Activated CD4-positive, alpha-beta T cell treated with anti-CD3 and anti-CD28 coated beads, Interleukin-2, Interleukin-6, amounts not matched to agents 100 ng/mL and 50 ng/mL, durations not matched to agents 16 hours and 8 hours (primary cell): Measurements from ENCODE around the gene CLC.
A peak's percentile ranks its signal among the peaks of the same experiment; 100 is the strongest.
"Not testable (repeated sequence)": the region's sequence is repeated elsewhere in the genome, so short reads cannot be mapped to it uniquely, and the experiment has no call there.

Experiments used
- DNase-seq: peaks from one replicate; pipeline ENCODE4 v3.0.0-alpha.2; 2020

CLC gene

DNA sequence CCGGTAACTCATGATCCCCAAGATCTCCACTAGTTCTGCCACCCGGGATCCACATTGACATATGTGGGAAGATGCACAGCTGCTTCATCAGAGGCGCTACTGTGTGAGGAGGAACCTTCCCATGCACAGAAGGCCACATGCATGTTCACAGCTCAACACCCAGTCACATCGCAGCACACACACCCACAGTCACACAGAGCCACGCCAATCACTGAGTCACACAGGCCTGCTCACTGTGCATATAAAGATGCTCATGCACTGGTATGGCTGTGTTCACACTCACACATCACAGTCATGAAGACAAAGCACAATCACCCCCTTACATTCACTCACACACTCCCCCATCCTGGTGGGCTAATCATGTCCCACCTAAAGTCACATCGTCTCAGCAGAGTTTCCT lies 9.8 kb downstream of the CLC start:
- DNase-seq = no peak

DNA sequence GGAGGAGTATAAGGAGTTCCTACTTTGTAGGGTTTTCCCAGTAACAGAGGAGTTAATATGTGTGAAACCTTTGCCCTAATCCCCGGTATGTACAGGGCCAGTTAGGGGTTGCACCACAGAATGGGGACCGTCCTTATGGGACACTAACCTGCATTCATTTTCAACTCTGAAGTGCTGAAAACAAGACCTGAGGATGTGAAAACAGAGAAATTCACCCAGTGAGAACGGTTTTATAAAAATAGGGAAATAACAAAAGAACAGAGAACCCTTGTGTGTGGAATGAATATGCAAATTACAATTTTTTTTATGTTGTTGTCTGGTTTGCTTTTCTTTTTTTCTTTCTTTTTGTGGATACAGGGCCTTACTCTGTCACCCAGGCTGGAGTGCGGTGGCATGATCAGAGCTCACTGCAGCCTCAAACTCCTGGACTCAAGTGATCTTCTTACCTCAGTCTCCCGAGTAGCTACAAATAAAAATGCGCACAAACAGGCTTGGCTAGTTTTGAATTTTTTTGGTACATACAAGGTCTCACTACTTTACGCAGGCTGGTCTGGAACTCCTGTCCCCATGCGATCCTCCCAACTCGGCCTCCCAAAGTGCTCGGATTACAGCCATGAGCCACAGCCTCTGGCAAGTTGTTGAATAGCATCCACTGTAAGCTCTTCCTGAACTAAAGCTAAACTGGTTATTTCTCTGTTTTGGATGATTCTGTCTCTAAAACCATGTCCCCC lies 10.6 kb downstream of the CLC start:
- DNase-seq = no peak

DNA sequence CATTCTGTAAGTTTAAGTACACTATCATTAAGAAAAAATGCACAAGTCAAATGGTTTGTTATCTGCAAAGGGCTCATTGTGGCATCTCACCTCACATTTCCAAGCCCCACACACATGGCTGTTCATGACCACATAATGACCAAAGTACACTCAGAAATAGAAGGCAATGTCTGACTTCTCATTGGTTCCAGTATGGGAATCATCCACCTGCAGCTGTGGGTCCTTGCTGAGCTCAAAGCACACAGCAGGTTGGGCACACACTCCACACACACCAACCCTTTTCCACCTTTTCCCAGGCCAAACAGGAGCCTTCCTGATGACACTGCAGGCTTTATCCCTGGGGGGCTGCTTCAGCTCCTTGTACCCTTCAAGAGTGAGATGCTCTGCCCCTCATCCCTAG lies 11.8 kb downstream of the CLC start:
- no peak for DNase-seq

GRCh38 chr19:39720144-39720543 lies 17.7 kb downstream of the CLC start:
- not testable (repeated sequence) for DNase-seq

GRCh38 chr19:39710333-39710890 lies 27.4 kb downstream of the CLC start:
- DNase-seq = no peak

DNA sequence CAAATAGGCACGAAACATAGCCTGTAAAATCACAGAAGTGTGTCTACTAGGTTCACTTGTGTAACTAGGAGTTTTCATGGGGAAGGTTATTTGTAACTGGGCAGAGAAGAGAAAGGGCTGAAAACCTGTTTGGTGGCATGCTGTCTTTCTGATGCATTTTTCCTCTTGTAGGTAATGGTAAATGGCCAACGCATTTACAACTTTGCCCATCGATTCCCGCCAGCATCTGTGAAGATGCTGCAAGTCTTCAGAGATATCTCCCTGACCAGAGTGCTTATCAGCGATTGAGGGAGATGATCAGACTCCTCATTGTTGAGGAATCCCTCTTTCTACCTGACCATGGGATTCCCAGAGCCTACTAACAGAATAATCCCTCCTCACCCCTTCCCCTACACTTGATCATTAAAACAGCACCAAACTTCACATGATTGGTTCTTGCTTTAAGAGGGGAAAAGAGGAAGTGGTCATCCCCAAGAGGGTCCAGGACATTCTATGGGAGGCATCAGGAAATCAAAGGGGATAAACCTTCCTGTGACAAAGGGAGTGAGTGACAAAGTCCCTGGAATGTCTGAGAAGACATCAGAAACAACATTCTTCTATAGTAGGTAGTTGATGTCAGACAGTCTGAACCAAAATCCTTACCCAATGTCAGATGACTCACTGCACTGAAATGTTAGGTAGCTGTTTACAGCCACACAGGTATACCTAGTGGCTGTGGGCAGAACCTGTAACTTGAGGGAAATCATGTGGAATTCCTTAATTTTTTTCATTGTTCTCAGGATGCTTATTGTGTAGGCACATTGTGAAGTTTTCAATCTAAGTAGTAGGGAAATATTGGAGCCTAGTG lies 28.6 kb downstream of the CLC start:
- DNase-seq = no peak

DNA sequence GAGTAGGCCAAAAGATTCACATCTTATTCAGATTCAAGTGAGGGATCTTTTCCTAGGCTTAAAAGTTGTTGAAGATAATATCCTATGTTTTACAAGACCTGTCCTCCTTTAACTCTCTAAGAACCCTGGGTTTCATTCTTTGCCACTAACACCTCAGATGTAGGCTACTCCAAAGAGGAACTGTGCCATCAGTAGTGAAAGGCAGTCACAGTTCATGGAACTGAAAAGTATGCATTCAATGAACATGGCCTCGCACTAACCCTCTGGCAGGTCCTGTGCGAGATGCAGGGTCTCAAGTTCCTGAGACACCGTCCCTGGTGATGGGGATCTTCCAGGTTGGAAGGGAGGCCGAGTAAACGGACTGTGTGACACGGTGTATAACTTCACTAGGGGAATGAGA lies 29.2 kb downstream of the CLC start:
- no peak for DNase-seq

DNA sequence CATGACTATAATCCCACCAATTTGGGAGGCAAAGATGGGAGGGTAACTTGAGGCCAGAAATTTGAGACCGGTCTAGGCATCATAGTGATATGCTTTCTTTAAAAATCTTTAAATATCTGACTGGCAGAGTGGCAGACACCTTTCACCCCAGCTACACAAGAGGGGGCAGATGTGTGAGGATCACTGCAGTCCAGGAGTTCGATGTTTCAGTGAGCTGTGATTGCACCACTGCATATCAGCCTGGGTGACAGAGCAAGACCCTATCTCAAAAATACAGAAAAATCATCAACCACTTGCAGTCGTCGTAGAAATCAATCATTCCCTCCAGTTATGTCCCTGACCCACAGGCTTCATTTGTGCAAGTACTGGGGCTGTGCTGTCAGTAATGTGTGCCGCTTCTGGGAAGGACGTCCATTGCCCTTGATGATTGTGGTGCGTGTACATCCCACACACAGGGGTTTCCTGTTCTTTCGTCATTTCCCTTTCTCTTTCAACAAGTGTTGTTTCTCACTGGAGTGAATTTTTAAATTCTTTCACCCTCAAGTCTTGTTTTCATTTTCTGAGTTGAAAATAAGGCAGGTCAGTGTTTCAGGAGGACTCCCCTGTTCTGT lies 32.1 kb downstream of the CLC start:
- DNase-seq = peak; percentile 36

DNA sequence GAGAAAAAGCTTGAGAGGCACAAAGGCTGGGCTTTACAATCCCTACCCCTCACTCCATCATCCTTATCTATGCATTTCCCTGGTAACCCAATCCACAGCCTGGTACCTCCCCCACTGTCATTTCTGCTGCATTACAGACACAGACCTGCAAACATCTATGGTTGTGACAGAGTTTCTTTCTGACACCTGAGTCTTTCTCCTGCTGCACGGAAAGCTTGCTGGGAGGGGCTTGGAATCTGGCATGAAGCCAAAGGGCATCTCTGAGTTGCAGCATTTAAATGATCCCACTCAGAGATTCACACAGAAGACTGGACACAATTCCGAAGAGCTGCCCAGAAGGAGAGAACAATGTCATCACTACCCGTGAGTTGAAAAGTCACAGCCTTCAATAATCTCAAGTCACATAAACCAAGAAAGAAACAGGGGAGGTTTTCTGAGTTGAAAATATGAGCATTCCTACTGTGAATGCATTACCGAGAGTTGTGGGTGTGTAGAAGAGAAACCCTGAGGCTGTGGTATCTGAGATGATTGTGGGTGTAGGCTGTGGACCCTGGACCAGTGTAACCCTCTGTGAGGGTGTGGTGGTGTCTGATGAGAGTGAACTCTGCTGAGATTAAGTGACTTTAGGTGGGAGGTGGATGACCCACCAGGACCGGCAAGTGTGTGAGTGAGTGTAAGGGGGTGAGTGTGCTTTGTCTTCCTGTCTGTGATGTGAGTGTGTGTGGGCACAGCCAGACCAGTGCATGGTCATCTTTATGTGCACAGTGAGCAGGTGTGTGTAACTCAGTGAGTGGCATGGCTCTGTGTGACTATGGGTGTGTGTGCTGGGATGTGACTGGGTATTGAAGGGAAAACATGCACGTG lies 33.4 kb downstream of the CLC start, which contains the start of gene LGALS14:
Gene LGALS14 (plus strand): TSS at position 301 of the 864 bp plus-strand sequence. CDS start 48 bp downstream, at position 349.
- no peak for DNase-seq

DNA sequence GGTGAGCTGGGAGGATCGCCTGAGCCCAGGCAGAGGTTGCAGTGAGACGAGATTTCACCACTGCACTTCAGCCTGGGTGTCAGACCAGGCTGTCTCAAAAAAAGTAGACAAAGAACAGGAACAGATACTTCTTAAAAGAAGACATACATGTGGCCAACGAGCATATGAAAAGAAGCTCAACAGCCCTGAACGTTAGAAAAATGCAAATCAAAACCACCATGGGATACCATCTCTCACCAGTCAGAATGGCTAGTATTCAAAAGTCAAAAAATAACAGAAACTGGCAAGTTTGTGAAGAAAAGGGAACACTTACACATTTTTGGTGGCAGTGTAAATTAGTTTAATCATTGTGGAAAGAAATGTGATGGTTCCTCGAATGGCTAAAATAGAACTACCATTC lies 36.5 kb downstream of the CLC start:
- DNase-seq = no peak

DNA sequence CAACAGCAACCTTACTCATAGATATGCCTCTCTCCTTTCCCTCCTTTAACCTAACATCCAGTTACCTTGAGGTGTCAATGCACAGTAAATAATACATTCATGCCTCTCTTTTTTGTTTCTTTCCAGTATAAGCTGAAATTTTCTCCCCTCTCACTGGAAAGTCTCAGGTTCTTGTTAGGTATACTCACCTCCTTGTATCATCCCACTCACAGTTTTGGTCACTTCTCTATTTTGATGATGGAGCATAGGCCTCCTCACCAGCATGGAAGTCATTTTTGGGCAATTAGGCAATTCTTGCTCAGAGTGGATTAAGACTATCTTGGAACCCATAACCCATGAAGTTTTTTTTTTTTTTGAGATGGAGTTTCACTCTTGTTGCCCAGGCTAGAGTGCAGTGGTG lies 39.3 kb downstream of the CLC start:
- DNase-seq = no peak

GRCh38 chr19:39696387-39696786 lies 41.4 kb downstream of the CLC start:
- DNase-seq = no peak

- DNase-seq = no peak
These were observed 42.1 kb downstream of the CLC start for GRCh38 chr19:39695759-39696158.

DNA sequence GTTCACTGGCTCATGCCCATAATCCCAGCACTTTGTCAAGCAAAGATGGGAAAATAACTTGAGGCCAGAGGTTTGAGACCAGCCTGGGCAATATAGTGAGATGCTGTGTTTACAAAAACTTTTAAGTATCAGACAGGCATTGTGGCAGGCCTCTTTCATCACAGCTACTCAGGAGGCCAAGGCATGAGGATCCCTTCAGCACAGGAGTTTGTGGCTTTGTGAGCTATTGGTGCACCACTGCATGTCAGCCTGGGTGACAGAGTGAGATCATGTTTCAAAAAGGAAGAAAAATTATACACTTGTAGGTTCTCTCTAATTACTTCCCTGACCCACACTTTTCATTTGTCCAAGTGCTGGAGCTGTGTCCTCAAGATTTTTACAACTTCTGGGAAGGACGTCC lies 45.0 kb downstream of the CLC start:
- no peak for DNase-seq

GRCh38 chr19:39692166-39692565 lies 45.7 kb downstream of the CLC start:
- no peak for DNase-seq

- not testable (repeated sequence) for DNase-seq
These were observed 49.2 kb downstream of the CLC start for GRCh38 chr19:39688637-39689036.

DNA sequence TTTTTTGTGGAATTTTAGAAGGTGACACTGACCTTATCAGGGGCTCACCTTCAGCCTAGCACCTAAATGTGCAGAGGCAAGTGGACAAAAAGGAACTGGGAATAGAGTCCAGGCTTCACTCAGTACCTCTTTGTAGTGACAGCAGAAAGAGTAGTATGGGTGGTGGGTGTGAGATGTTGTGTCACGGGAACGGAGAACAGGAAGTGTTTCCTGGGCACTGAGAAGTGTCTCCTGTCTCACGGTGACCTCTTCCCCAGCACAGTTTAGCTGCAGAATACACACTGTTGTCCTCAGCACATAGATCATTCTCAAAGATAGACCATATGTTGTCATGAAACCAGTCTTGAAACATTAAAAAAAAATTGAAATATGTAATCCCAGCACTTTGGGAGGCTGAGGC lies 51.1 kb downstream of the CLC start:
- DNase-seq = no peak

GRCh38 chr19:39684267-39684666 lies 53.6 kb downstream of the CLC start:
- DNase-seq = no peak

DNA sequence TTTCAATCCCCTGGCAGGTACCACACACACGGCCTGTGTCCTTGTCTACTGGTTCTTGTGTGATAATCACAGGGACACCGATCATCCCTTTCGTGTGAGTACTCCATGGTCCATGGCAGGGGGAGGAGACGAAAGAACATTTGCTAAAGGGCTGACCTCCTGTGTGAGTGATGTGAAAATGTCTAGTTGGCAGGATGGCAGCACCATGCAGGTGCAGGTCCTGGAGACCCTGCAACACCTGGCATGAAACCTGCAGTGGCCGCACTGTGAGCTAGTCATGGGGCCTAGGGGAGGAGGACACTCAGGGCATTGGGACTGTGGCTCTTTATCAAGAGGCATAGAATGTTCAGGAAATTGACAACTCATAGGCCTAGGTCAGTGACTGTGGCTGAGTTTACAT lies 56.4 kb downstream of the CLC start:
- no peak for DNase-seq
